NCI-H187 treated with DMSO at 0.1 percent for 48 hours (cell line): ENCODE measurements around the gene SELENOM.
"Not testable (repeated sequence)": the region's sequence is repeated elsewhere in the genome, so short reads cannot be mapped to it uniquely, and the experiment has no call there.

Source experiments
- DNase-seq: peaks from one replicate; lab custom pipeline; 2025; lab: John Stamatoyannopoulos, UW

Gene SELENOM

GRCh38 chr22:31105282-31105929 is 2.0 kb downstream of the SELENOM start:
- no peak for DNase-seq

- no peak for DNase-seq
These were observed 2.5 kb downstream of the SELENOM start for GRCh38 chr22:31104869-31105268.

- no peak for DNase-seq
These were observed 3.3 kb downstream of the SELENOM start for GRCh38 chr22:31103899-31104694.

- no peak for DNase-seq
These were observed 4.3 kb downstream of the SELENOM start for GRCh38 chr22:31103111-31103510.

- no peak for DNase-seq
These were observed 4.8 kb downstream of the SELENOM start for GRCh38 chr22:31102441-31103081.

- DNase-seq = no peak
These were observed 6.4 kb downstream of the SELENOM start for GRCh38 chr22:31100762-31101525.

- DNase-seq = no peak
These were observed 7.3 kb downstream of the SELENOM start for GRCh38 chr22:31099841-31100761.

GRCh38 chr22:31099386-31099785 is 8.0 kb downstream of the SELENOM start:
- no peak for DNase-seq

GRCh38 chr22:31098632-31099110 is 8.7 kb downstream of the SELENOM start:
- DNase-seq = no peak

- DNase-seq = no peak
These were observed 9.3 kb downstream of the SELENOM start for GRCh38 chr22:31097941-31098631.

GRCh38 chr22:31097539-31097938 is 9.8 kb downstream of the SELENOM start:
- not testable (repeated sequence) for DNase-seq

GRCh38 chr22:31096657-31097279 is 10.6 kb downstream of the SELENOM start:
- no peak for DNase-seq

- no peak for DNase-seq
These were observed 11.6 kb downstream of the SELENOM start for GRCh38 chr22:31095637-31096249.

GRCh38 chr22:31094741-31095140 is 12.6 kb downstream of the SELENOM start:
- DNase-seq = no peak

GRCh38 chr22:31094021-31094551 is 13.3 kb downstream of the SELENOM start:
- DNase-seq = no peak

GRCh38 chr22:31093086-31093850 is 14.1 kb downstream of the SELENOM start:
- DNase-seq = no peak

GRCh38 chr22:31092161-31092560 is 15.2 kb downstream of the SELENOM start:
- no peak for DNase-seq
